T-helper 1 cell treated with Interleukin-12 subunit alpha and Interleukin-12 subunit beta and Interleukin-4 antibody, amounts not matched to agents 30 μg/mL and 1 μg/mL, for 36 hours (primary cell): ENCODE data around the gene CTDSPL.

Source experiments
- H3K27ac Mint-ChIP-seq: one replicate; pipeline ENCODE4 v1.8.0; 2021; ENCODE audit warnings: mild to moderate bottlenecking, mixed read lengths
- H3K27me3 Mint-ChIP-seq: one replicate; pipeline ENCODE4 v1.8.0; 2021; ENCODE audit warnings: low read depth, mixed read lengths
- H3K36me3 Mint-ChIP-seq: one replicate; pipeline ENCODE4 v1.8.0; 2021; ENCODE audit warnings: low read depth, mixed read lengths
- H3K4me1 Mint-ChIP-seq: one replicate; pipeline ENCODE4 v1.8.0; 2021; ENCODE audit warnings: low read depth, mixed read lengths
- H3K4me3 Mint-ChIP-seq: one replicate; pipeline ENCODE4 v1.8.0; 2021; ENCODE audit warnings: mild to moderate bottlenecking, moderate library complexity, mixed read lengths
- H3K9me3 Mint-ChIP-seq: one replicate; pipeline ENCODE4 v1.8.0; 2021; ENCODE audit warnings: mixed read lengths

The CTDSPL gene

DNA sequence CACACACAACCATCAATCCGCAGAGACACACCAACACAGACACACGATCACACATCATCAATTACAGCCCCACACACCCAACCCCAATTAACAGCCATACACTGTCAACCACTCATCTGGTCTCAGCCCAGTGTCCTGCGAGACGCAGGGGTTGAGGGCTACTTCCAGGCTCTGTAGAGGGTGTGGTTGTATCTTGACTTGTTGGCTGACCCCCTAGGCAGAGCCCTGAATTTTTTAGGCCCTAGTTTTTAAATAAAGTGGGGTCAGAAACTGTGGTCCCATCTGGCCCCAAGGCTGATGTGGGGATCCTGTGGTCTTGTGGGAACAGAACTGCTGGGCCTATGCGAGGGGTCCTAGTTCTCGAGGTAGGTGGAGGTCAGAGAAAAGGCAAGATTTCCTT, 138.2 kb downstream of the CTDSPL start:
- Mint-ChIP-seq H3K27ac (peak overlapping the region; percentile 8), H3K27me3 (no peaks in the 10 kb centered on the region), H3K9me3 (no peaks in the 10 kb centered on the region), H3K36me3 (peaks cover 23% of the 10 kb centered on the region), H3K4me1 (peaks cover 41% of the 10 kb centered on the region), H3K4me3 (no peak overlapping the region)

DNA sequence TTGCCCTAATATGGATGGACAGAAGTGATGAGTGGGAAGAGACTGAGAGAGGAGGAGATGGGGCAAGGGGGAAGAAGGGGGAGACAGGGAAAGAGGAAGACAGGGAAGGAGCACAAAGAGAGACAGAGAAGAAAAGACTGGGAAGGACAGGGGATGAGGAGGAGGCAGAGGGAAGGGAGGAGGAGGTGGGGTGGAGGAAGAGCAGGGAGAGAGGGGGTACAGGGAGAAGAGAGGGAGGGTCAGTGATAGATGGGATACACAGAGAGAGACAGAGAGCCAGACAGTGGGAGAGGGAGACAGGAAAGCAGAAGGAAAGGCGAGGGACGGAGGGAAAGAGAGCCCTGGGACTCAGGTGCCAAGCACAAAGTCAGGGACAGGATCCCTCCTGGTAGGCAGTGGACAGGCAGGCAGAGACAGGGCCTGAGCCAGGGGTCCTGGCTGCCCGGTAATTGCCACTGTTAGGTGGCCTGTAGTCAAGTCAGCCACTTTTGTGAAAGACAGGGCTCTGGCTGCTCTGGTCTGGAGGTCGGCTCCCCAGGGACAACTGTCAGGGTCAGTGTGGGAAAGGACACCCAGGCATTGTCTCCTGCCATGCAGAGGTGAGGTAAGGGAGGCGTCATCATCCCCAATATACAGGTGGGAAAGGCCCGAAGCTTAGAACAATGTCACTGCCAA, 138.7 kb downstream of the CTDSPL start:
- peaks cover 26% of the 10 kb centered on the region for H3K36me3 Mint-ChIP-seq
- H3K4me3 Mint-ChIP-seq: no peak overlapping the region
- no peaks in the 10 kb centered on the region for H3K9me3 Mint-ChIP-seq
- H3K4me1 Mint-ChIP-seq: peaks cover 36% of the 10 kb centered on the region
- no peaks in the 10 kb centered on the region for H3K27me3 Mint-ChIP-seq
- H3K27ac Mint-ChIP-seq: peak overlapping the region; percentile 23

DNA sequence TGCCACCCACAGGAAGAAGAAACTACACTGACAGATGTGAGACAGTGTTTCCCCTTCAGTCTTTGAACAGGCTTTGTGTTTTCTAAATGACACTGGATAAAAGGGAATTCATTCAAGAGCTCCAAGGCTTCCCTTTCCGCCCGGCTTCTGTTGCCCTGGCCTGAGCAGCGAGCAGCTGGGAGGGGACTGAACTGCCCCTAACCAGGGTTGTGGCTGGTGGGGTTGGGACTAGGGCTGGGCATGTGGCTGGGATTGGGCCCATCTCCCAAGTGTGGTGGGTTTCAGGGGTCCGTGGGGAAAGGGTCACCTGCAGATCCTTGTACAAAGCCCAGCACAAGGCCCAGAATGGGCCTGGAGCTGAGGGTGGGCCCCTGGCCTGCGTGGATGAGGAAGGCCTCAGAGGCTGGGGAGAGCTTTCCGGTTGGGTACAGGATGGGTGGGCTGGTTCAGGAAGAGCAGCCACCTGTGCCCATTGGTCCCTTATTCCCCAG, 139.3 kb downstream of the CTDSPL start:
- no peaks in the 10 kb centered on the region for H3K9me3 Mint-ChIP-seq
- H3K27me3 Mint-ChIP-seq: no peaks in the 10 kb centered on the region
- no peak overlapping the region for H3K4me3 Mint-ChIP-seq
- peaks cover 23% of the 10 kb centered on the region for H3K36me3 Mint-ChIP-seq
- H3K27ac Mint-ChIP-seq: no peak overlapping the region
- peaks cover 30% of the 10 kb centered on the region for H3K4me1 Mint-ChIP-seq

DNA sequence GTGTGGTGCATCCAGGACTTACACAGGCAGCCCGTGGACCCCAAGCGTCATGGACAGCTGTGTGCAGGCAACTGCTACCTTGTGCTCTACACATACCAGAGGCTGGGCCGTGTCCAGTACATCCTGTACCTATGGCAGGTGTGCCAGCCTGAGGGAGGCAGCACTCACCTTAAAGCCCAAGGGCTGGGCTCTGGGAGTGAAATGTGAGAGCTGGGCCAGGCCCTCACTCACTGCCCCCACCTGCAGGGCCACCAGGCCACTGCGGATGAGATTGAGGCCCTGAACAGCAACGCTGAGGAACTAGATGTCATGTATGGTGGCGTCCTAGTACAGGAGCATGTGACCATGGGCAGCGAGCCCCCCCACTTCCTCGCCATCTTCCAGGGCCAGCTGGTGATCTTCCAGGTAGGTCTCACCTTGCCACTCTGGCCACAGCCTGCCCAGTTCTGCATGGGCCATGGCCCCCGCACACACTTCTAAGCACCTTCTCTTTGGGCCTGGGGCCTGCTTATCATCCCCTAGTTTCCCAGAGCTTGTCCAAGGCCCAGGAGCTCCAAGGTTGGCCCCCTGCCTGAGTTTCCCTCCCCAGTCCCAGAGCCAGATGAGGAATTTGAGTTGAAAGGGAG, 139.9 kb downstream of the CTDSPL start:
- H3K27me3 Mint-ChIP-seq: no peaks in the 10 kb centered on the region
- peaks cover 24% of the 10 kb centered on the region for H3K4me1 Mint-ChIP-seq
- H3K9me3 Mint-ChIP-seq: no peaks in the 10 kb centered on the region
- no peak overlapping the region for H3K27ac Mint-ChIP-seq
- H3K36me3 Mint-ChIP-seq: peaks cover 22% of the 10 kb centered on the region
- H3K4me3 Mint-ChIP-seq: no peak overlapping the region

DNA sequence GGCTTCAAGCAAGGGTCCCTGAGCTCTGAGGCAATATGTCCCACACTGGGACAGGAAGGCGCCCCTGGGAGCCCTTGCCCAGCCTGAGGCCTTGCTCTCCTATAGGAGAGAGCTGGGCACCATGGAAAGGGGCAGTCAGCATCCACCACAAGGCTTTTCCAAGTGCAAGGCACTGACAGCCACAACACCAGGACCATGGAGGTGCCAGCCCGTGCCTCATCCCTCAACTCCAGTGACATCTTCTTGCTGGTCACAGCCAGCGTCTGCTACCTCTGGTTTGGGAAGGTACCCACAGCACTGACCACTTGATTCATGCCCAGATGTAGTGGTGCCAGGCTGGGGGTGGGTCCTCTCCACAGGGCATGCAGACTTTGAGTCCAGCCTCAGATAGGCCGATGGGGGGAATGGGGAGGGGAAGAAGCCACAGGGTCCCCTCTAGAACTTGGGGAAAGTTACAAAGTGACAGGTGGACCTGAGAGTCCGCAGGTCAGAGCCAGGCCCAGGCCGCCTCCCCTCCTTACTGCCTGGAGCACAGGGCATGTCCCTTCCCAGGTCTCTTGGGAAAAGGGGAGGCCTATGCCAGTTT, 140.7 kb downstream of the CTDSPL start:
- Mint-ChIP-seq H3K27me3 (no peaks in the 10 kb centered on the region), H3K4me3 (no peak overlapping the region), H3K27ac (no peak overlapping the region), H3K4me1 (peaks cover 20% of the 10 kb centered on the region), H3K9me3 (no peaks in the 10 kb centered on the region), H3K36me3 (peaks cover 17% of the 10 kb centered on the region)

DNA sequence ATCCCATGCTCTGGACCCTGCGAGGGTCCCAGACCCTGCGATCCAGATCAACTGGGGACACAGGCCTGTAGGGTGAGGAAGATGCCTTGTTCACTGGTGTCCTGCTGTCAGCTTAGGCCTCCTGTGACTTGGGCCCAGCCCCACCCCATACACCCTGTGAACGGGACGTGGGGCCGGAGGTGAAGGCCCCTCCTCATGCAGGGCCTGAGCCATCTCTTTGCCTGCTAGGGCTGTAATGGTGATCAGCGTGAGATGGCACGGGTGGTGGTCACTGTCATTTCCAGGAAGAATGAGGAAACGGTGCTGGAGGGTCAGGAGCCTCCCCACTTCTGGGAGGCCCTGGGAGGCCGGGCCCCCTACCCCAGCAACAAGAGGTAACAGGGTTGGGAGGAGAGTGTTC, 141.3 kb downstream of the CTDSPL start:
- Mint-ChIP-seq H3K4me1 (peaks cover 19% of the 10 kb centered on the region), H3K27me3 (no peaks in the 10 kb centered on the region), H3K27ac (no peak overlapping the region), H3K4me3 (no peak overlapping the region), H3K36me3 (peaks cover 17% of the 10 kb centered on the region), H3K9me3 (no peaks in the 10 kb centered on the region)

DNA sequence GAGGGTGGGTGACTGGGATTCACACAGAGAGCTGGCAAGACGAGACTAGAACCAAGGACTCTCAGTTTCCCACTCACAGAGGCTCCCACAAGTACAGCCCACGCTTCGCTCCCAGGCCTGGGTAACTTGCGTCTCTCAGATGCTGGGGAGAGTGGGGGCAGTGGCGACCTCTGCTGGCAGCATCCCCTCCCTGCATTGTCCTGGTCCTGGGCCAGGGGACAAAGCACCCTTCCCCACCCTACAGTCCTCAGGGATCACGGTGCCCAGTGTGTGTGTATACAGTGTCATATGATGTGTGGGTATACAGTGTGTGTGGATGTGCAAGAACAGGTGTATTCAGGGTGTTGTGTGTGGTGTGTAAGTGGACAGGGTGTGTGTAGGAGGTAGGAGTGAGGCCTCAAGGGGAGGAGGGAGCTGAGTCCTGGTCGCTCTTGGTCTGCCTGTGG, 141.7 kb downstream of the CTDSPL start:
- Mint-ChIP-seq H3K36me3 (peaks cover 15% of the 10 kb centered on the region), H3K4me1 (peaks cover 14% of the 10 kb centered on the region), H3K27ac (no peak overlapping the region), H3K27me3 (no peaks in the 10 kb centered on the region), H3K4me3 (no peak overlapping the region), H3K9me3 (no peaks in the 10 kb centered on the region)

DNA sequence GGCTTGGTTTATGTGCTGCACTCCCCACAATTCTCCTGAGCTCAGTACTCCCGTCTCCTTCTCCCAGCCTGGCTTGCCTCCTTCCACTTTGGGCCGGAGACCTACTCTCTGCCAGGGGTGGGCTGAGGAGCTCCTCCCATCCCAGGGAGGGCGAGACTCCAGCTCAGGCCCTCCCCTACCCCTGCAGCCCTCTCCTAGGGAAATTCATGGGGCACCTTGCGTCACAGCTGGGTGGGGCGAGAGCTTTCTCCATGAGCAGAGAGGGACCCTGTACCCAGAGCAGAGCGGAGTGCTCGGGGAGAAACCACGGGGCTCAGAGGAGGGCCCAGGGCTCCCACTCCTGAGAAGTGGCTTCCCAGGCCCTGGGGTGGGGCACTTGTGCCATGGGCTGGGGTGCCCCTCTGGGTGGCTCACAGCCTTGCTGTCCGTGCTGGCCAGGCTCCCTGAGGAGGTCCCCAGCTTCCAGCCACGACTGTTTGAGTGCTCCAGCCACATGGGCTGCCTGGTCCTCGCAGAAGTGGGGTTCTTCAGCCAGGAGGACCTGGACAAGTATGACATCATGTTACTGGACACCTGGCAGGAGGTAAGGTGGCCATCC, 142.2 kb downstream of the CTDSPL start:
- peaks cover 10% of the 10 kb centered on the region for H3K4me1 Mint-ChIP-seq

DNA sequence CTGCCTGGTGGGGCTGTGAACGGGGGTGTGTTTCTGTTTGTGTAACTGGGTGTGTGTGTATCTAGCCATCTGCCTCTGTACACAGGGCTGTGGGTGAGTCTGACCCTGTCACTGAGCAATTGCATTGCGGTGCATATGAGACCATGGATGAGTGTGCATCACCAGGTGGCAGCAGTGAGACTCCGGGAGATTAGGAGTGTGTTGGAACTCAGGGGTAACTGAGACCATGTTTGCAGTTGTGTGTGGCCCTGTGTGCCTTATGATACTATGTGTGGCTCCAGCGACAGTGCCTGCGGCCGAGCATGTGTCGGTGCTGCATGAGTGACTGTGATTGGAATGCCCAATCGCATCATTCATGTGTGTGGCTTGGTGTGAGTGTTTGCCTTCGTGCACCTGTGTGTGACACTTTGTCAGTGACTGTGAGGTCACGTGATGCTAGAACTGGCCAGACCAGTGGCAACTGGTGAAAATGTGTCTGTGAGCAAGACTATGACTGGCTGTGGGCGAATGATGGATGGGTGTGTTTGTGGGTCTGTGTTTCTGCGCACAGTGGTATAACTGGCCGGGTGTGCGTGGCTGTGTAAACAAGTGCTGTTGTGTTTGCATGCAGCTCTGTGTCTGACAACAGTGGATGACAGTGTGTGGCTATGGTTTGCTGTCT, 142.9 kb downstream of the CTDSPL start:
- Mint-ChIP-seq H3K4me3 (no peak overlapping the region), H3K27ac (no peak overlapping the region), H3K27me3 (no peaks in the 10 kb centered on the region)

More for the DNA sequence above, 142.2 kb downstream of the CTDSPL start:
- Mint-ChIP-seq H3K36me3 (peaks cover 15% of the 10 kb centered on the region), H3K4me3 (no peak overlapping the region), H3K9me3 (no peaks in the 10 kb centered on the region), H3K27ac (no peak overlapping the region), H3K27me3 (no peaks in the 10 kb centered on the region)

DNA sequence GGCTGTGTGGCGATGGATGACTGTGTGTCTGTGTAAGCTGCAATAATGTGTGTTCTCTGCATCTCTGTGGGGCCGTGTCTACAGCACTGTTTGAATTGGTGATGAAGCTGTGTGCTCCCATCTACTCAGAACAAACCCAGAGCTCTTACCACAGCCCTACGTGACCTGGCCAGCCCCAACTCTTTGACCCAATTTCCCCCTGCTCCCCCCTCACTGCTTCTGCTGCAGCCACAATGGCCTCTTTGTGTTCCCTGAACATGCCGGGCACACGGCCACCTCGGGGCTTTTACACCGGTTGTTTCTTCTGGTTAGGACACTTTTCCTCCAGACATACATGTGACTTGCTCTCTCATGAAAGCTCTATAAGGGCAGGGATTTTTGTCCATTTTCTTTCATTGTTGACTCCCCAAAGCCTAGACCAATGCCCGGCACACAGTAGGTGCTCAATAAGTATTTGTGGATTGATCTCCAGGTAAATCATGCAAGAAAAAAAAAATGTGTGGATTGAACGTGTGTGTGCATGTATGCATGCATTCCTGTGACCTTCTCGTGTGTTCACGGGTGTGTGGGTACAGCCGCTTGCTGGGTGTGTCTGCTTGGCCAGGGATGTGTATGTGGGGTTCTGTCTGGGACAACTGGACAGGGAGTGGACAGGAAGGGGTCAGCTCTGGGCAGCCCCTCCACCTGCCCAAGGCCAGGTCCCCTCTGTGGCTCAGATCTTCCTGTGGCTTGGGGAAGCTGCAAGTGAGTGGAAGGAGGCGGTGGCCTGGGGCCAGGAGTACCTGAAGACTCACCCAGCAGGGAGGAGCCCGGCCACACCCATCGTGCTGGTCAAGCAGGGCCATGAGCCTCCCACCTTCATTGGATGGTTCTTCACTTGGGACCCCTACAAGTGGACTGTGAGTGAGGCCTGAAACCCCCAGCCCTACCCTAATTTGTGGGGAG, 143.7 kb downstream of the CTDSPL start:
- Mint-ChIP-seq H3K27ac (no peak overlapping the region), H3K4me3 (no peak overlapping the region), H3K4me1 (peaks cover 7% of the 10 kb centered on the region), H3K27me3 (no peaks in the 10 kb centered on the region), H3K36me3 (peaks cover 7% of the 10 kb centered on the region), H3K9me3 (no peaks in the 10 kb centered on the region)

More for the DNA sequence above, 142.9 kb downstream of the CTDSPL start:
- H3K36me3 Mint-ChIP-seq: peaks cover 13% of the 10 kb centered on the region
- no peaks in the 10 kb centered on the region for H3K9me3 Mint-ChIP-seq
- H3K4me1 Mint-ChIP-seq: peaks cover 9% of the 10 kb centered on the region

DNA sequence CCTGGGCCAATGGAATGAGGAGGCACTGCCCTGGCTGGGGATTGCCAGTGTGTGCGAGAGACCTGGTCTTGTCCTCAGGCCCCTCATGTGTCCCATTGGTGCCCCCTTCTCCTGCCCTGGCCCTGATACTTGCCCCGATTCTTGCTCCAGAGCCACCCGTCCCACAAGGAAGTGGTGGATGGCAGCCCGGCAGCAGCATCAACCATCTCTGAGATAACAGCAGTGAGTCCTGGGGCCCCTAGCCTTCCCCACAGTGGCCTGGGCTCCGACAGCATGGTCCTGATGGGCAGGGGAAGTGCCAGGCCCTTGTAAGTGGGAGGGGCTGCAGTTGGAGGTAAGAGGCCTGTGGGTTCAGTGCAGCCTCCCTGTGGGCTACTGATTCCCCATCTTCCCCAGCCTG, 144.4 kb downstream of the CTDSPL start:
- Mint-ChIP-seq H3K9me3 (no peaks in the 10 kb centered on the region), H3K4me3 (no peak overlapping the region), H3K27me3 (no peaks in the 10 kb centered on the region), H3K36me3 (peaks cover 6% of the 10 kb centered on the region), H3K27ac (no peak overlapping the region), H3K4me1 (peaks cover 7% of the 10 kb centered on the region)

DNA sequence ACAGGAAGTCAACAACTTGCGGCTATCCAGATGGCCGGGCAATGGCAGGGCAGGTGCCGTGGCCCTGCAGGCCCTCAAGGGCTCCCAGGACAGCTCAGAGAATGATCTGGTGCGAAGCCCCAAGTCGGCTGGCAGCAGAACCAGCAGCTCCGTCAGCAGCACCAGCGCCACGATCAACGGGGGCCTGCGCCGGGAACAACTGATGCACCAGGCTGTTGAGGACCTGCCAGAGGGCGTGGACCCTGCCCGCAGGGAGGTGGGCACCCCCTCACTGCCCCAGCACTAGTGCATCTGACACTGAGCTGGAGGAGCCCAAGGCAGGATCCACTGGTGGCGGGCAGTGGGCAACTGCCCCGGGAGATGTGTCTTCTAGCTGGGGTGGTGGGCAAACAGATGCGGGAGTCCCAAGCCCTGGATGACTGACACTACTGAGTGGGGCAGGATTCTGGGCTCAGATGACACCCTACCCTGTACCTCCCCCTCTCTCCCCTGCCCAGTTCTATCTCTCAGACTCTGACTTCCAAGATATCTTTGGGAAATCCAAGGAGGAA, 144.8 kb downstream of the CTDSPL start:
- no peaks in the 10 kb centered on the region for H3K9me3 Mint-ChIP-seq
- H3K4me1 Mint-ChIP-seq: peaks cover 7% of the 10 kb centered on the region
- H3K36me3 Mint-ChIP-seq: peaks cover 6% of the 10 kb centered on the region
- no peak overlapping the region for H3K4me3 Mint-ChIP-seq
- no peaks in the 10 kb centered on the region for H3K27me3 Mint-ChIP-seq
- no peak overlapping the region for H3K27ac Mint-ChIP-seq

DNA sequence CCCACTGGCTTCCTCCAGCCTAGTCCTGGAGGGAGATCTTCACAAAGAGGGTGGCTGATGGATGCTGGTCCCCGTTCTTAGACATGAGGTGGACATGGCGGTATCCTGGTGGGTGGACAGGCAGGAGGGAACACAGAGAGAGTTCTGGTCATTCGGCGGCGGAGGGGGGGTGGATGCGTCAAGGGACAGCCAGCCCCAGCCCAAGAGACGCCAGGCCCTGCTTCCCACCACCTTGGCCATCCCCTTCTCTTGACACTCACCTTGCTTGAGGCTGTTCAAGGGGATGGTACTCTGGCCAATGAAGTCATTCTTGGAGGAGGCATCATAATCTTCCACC, 146.0 kb downstream of the CTDSPL start:
- no peak overlapping the region for H3K27ac Mint-ChIP-seq
- no peak overlapping the region for H3K4me3 Mint-ChIP-seq
- H3K4me1 Mint-ChIP-seq: peaks cover 7% of the 10 kb centered on the region
- peaks cover 6% of the 10 kb centered on the region for H3K36me3 Mint-ChIP-seq
- no peaks in the 10 kb centered on the region for H3K9me3 Mint-ChIP-seq
- H3K27me3 Mint-ChIP-seq: no peaks in the 10 kb centered on the region
